Measurements from ENCODE around the gene PRR29.
"Not testable (repeated sequence)": the region's sequence is repeated elsewhere in the genome, so short reads cannot be mapped to it uniquely, and the experiment has no call there.

The PRR29 gene

DNA sequence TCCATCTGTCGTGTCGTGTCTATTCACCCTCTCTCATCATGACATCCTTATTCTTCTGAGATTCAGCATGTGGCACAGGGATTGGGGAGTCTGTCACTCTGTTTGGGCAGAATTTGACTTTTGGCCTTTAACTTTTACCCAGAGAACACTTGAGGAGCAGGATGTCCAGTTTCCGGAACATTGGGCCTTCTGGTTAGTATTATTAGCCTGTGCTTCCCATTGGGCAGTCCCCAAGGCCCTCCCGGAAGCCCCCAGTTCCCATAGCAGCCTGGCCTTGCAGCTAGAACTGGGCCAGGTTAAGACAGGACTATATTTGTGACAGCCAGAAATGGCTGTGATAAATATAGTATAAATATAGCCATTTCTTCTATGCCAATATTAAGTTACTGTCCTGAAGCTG lies 35.0 kb upstream of the PRR29 start:
- H3K36me3 Mint-ChIP-seq = no peaks in the 10 kb centered on the region
- H3K27ac Mint-ChIP-seq = no peak overlapping the region
- H3K9me3 Mint-ChIP-seq = no peaks in the 10 kb centered on the region
- H3K4me1 Mint-ChIP-seq = peaks cover 22% of the 10 kb centered on the region
- H3K4me3 Mint-ChIP-seq = no peak overlapping the region
- ATAC-seq (ENCODE audit: low read depth) (no peak), DNase-seq (ENCODE audit: low spot score in 2 of 2) (no peak)
- no peaks in the 10 kb centered on the region for H3K27me3 Mint-ChIP-seq

DNA sequence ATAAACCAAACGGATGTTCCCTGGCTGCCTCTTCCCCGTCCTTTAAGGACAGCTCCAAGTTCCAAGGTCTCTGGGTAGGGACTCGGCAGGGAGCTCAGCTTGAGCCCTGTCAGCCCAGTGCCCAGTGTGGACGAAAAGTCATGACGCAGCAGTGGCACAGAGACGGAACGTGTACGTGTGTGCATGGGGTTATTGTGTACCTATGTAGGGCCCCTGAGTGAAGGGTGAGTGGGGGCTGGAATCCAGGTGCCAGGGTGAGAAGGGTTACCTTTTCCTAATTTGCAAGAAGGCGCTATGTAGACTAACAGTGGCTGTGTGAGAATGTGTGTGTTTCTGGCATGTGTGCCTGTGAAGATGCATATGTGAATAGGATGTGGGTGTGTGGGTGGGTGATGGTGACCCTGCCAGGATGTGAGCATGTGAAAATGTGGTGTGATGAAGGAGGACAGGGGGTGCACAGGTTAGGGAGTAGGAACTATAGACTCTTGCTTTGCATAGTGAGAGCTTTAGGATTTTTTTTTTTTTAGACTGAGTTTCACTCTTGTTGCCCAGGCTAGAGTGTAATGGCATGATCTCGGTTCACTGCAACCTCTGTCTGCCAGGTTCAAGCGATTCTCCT lies 31.4 kb upstream of the PRR29 start:
- Mint-ChIP-seq H3K4me1 (peaks cover 9% of the 10 kb centered on the region), H3K9me3 (no peaks in the 10 kb centered on the region), H3K27me3 (no peaks in the 10 kb centered on the region), H3K4me3 (no peak overlapping the region), H3K36me3 (no peaks in the 10 kb centered on the region), H3K27ac (no peak overlapping the region)
- DNase-seq (ENCODE audit: low spot score in 2 of 2) = no peak
- ATAC-seq (ENCODE audit: low read depth) = peak; percentile 60

- Mint-ChIP-seq H3K4me1 (peaks cover 5% of the 10 kb centered on the region), H3K27me3 (peaks cover 4% of the 10 kb centered on the region), H3K9me3 (no peaks in the 10 kb centered on the region), H3K4me3 (no peak overlapping the region), H3K27ac (no peak overlapping the region), H3K36me3 (no peaks in the 10 kb centered on the region)
- ATAC-seq (ENCODE audit: low read depth) (peak; percentile 35), DNase-seq (ENCODE audit: low spot score in 2 of 2) (no peak)
These were observed 30.2 kb upstream of the PRR29 start for GRCh38 chr17:63967953-63968352.

DNA sequence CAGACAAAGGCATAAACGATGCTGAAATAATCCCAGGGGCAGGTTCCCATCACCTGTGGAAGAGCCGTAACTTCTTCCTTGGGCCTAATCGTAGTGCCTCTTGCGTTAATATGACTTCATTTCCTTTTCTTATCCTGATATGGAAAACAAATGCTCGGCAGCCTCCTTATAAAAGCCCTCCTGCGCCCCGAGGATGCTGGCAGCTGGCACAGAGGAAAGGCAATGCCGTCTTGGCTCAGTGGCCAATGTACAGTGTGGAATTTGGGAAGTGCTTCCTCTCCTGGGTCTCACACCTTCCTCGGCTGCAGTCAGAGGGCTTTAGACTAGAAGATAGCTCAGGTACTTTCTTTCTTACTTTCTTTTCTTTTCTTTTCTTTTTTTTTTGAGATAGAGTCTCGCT lies 28.9 kb upstream of the PRR29 start:
- Mint-ChIP-seq H3K36me3 (no peaks in the 10 kb centered on the region), H3K4me1 (peaks cover 4% of the 10 kb centered on the region), H3K9me3 (no peaks in the 10 kb centered on the region), H3K27ac (no peak overlapping the region), H3K27me3 (peaks cover 7% of the 10 kb centered on the region), H3K4me3 (no peak overlapping the region)
- DNase-seq (ENCODE audit: low spot score in 2 of 2) = no peak
- no peak for ATAC-seq (ENCODE audit: low read depth)

DNA sequence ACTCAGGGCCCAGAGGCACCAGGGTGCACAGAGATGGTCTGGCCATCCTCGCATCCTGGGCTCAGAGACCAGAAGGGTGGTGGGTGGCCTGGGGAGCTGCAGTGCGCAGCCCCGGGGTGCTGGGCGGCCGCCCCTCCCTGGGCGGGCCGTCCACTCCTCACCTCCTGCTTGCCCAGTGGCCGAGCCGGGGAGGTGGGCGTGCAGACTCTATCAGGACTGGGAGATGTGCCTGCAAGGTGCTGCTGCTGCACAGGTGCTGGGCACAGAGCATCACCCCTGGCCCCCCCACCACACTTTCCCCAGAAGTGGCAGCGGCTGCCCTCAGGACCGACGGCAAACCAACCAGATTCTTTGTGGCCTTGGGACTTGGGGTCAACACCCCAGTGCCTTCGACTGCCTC lies 25.4 kb upstream of the PRR29 start, which contains the start of gene SCN4A:
Gene SCN4A, minus strand, starts transcription at position 123 of the 400 bp plus-strand sequence. Its CDS starts 77 bp downstream, at position 46.
- Mint-ChIP-seq H3K9me3 (no peaks in the 10 kb centered on the region), H3K27me3 (peaks cover 17% of the 10 kb centered on the region), H3K4me1 (peaks cover 6% of the 10 kb centered on the region), H3K4me3 (no peak within 1 kb of the TSS), H3K36me3 (no peaks in the 10 kb centered on the region), H3K27ac (no peak within 1 kb of the TSS)
- no peak for DNase-seq (ENCODE audit: low spot score in 2 of 2)
- ATAC-seq (ENCODE audit: low read depth) = no peak

DNA sequence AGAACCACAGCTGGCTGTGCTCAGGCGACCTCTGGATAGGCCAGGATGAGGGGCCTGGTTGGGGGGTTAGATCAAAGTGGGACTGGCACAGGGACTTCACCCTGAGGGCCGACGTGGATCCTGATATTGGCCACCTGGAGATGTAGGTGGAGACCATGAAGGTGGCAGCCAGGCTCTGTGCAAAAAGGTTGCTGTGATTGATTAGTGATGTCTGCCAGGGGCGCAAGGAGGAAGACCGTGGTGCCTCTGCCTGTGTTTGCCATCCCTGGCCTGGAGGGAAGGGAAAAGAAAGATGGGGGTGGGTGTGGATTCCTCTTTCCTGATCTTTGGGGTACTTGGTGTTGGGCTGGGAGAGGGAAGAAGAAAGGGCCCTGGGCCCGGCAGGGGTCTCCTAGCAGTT lies 24.9 kb upstream of the PRR29 start:
- DNase-seq (ENCODE audit: low spot score in 2 of 2) (no peak), ATAC-seq (ENCODE audit: low read depth) (no peak)
- Mint-ChIP-seq H3K9me3 (no peaks in the 10 kb centered on the region), H3K27ac (no peak overlapping the region), H3K27me3 (peaks cover 17% of the 10 kb centered on the region), H3K4me1 (peaks cover 6% of the 10 kb centered on the region), H3K4me3 (no peak overlapping the region), H3K36me3 (no peaks in the 10 kb centered on the region)

DNA sequence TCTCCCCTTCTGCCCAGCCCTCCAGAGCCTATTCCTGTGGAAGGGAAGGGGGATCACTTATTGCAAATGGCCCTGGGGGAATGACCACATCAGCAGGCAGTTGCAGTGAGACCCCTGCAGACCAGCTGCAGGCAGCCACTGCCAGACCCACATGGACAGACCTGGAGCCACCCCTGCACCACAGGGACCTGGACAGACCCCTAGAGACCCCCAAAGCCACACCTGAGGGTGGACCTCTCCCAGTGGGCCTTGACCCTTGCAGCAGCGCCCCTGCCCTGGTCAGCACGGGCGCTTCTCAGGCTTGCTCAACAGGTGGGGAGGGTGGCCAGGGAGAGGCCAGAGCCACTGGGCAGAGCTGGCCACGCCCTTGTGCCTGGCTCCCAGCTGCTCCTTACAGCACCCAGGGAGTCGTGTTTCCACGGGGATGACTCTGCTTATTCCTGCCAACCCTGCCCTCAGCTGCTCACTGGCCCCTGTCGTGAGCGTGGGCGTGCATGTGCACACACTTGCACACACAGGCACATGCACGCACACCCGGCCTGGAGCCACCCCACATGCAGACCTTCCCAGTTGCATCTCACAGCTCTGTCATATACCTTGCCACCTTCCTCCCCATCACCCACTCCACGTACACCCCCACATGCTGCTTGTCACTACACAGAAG lies 24.1 kb upstream of the PRR29 start:
- H3K4me3 Mint-ChIP-seq = no peak overlapping the region
- no peak overlapping the region for H3K27ac Mint-ChIP-seq
- peaks cover 6% of the 10 kb centered on the region for H3K4me1 Mint-ChIP-seq
- no peaks in the 10 kb centered on the region for H3K9me3 Mint-ChIP-seq
- ATAC-seq (ENCODE audit: low read depth) (no peak), DNase-seq (ENCODE audit: low spot score in 2 of 2) (no peak)
- H3K27me3 Mint-ChIP-seq = peaks cover 17% of the 10 kb centered on the region
- no peaks in the 10 kb centered on the region for H3K36me3 Mint-ChIP-seq

GRCh38 chr17:63974594-63975192 lies 23.5 kb upstream of the PRR29 start:
- H3K36me3 Mint-ChIP-seq = no peaks in the 10 kb centered on the region
- DNase-seq (ENCODE audit: low spot score in 2 of 2) = no peak
- peaks cover 17% of the 10 kb centered on the region for H3K27me3 Mint-ChIP-seq
- peaks cover 6% of the 10 kb centered on the region for H3K4me1 Mint-ChIP-seq
- H3K27ac Mint-ChIP-seq = no peak overlapping the region
- no peak for ATAC-seq (ENCODE audit: low read depth)
- no peaks in the 10 kb centered on the region for H3K9me3 Mint-ChIP-seq
- no peak overlapping the region for H3K4me3 Mint-ChIP-seq

DNA sequence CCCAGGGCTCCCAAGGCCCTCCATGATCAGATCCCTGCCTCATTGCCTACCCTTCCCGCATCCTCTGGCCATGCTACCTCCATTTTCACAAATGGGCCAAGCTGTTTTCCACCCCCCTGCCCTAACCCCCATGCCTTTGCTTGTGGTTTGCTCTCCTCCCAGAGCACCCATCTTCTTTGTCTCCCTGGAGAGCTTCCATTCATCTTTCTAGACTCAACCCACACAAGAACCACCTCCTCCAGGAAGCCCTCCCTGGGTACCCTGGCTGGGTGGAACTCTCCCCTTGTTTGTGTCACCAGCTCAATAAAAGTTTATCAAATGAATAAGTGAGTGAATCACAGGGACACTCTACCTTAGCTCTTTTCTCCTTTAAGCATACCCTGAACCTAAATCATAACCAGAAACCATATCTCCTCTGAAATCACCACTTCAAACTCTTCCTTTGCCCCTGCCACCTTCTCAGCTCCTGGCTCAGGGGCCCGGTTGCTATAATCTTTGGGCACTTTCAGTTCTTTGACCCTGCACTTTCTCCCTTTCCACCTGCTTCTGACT lies 22.5 kb upstream of the PRR29 start:
- peaks cover 6% of the 10 kb centered on the region for H3K4me1 Mint-ChIP-seq
- H3K27me3 Mint-ChIP-seq = peaks cover 17% of the 10 kb centered on the region
- no peaks in the 10 kb centered on the region for H3K9me3 Mint-ChIP-seq
- DNase-seq (ENCODE audit: low spot score in 2 of 2) (no peak), ATAC-seq (ENCODE audit: low read depth) (no peak)
- H3K36me3 Mint-ChIP-seq = no peaks in the 10 kb centered on the region
- no peak overlapping the region for H3K4me3 Mint-ChIP-seq
- no peak overlapping the region for H3K27ac Mint-ChIP-seq

- ATAC-seq (ENCODE audit: low read depth) = no peak
- H3K27me3 Mint-ChIP-seq = peaks cover 17% of the 10 kb centered on the region
- no peak for DNase-seq (ENCODE audit: low spot score in 2 of 2)
- no peak overlapping the region for H3K4me3 Mint-ChIP-seq
- H3K4me1 Mint-ChIP-seq = peaks cover 6% of the 10 kb centered on the region
- no peaks in the 10 kb centered on the region for H3K9me3 Mint-ChIP-seq
- H3K36me3 Mint-ChIP-seq = no peaks in the 10 kb centered on the region
- H3K27ac Mint-ChIP-seq = no peak overlapping the region
These were observed 21.4 kb upstream of the PRR29 start for GRCh38 chr17:63976702-63977101.

DNA sequence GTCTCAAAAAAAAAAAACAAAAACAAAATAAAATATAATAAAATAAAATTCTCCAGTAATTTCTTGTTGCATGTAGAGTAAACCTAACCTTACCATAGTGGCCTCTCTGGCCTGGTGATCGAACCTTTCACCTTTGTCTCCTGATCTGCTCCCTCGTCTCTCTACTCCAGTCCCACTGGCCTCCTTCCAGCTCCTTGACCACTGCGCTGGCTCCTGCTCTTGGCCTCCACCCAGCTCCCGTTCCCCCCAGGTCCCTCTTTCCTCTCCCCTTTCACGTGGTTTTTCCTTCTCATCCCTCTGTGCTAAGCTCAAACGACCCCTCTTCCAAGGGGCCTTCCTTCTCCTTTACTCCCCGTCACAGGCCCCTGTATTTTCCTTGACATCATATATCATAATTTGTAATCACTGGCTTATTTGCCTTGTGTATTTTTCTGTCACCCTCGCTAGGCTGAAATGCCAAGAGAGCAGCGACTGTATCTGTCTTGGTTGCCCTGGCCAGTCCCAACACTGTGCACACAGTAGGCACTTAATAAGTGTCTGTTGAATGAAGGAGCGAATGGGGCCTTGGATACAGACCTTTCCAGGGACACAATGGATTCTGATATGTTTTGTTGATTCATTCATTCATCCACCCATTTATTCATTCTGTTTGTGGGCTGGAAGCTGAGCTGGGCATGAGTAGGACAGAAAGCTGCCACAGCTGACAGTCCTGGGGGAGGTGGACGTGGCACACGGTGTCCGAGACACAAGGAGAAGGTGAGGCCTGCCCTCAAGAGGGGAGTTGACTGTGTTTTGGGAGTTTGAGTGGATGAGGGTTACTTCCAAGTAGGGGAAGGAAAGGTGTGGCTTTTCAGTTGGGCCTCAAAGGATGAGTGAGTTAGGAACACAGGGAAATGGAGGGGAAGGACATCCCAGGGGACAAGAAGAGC lies 19.6 kb upstream of the PRR29 start:
- peaks cover 6% of the 10 kb centered on the region for H3K9me3 Mint-ChIP-seq
- H3K36me3 Mint-ChIP-seq = peaks cover 4% of the 10 kb centered on the region

DNA sequence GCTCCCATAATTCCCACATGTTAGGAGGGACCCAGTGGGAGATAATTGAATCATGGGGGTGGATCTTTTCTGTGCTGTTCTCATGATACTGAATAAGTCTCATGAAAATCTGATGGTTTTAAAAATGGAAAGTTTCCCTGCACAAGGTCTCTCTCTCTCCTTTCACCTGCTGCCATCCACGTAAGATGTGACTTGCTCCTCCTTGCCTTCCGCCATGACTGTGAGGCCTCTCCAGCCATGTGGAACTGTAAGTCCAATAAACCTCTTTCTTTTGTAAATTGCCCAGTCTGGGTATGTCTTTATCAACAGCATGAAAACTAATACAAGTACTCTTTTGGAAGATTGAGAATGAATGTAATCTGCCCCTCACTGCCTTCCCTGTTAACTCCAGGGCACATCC lies 15.5 kb upstream of the PRR29 start:
- H3K27ac Mint-ChIP-seq; H3K4me3 Mint-ChIP-seq; H3K27me3 Mint-ChIP-seq; H3K9me3 Mint-ChIP-seq; H3K36me3 Mint-ChIP-seq; ATAC-seq (ENCODE audit: low read depth); DNase-seq (ENCODE audit: low spot score in 2 of 2); H3K4me1 Mint-ChIP-seq: not testable (repeated sequence)

More for the DNA sequence above, 19.6 kb upstream of the PRR29 start:
- Mint-ChIP-seq H3K27me3 (peaks cover 10% of the 10 kb centered on the region), H3K4me3 (no peak overlapping the region), H3K27ac (no peak overlapping the region), H3K4me1 (peaks cover 6% of the 10 kb centered on the region)
- ATAC-seq (ENCODE audit: low read depth) = no peak
- no peak for DNase-seq (ENCODE audit: low spot score in 2 of 2)

- H3K27ac Mint-ChIP-seq = no peak overlapping the region
- DNase-seq (ENCODE audit: low spot score in 2 of 2) (no peak), ATAC-seq (ENCODE audit: low read depth) (no peak)
- H3K9me3 Mint-ChIP-seq = peaks cover 6% of the 10 kb centered on the region
- no peaks in the 10 kb centered on the region for H3K27me3 Mint-ChIP-seq
- no peak overlapping the region for H3K4me3 Mint-ChIP-seq
- peaks cover 4% of the 10 kb centered on the region for H3K36me3 Mint-ChIP-seq
- H3K4me1 Mint-ChIP-seq = peaks cover 8% of the 10 kb centered on the region
These were observed 14.8 kb upstream of the PRR29 start for GRCh38 chr17:63983320-63983719.

GRCh38 chr17:63984236-63984635 lies 13.9 kb upstream of the PRR29 start:
- Mint-ChIP-seq H3K4me3 (no peak overlapping the region), H3K9me3 (peaks cover 6% of the 10 kb centered on the region), H3K27ac (no peak overlapping the region), H3K27me3 (no peaks in the 10 kb centered on the region), H3K4me1 (peaks cover 11% of the 10 kb centered on the region), H3K36me3 (peaks cover 4% of the 10 kb centered on the region)
- DNase-seq (ENCODE audit: low spot score in 2 of 2) (no peak), ATAC-seq (ENCODE audit: low read depth) (no peak)

All from memory B cell (primary cell).